ENCODE measurements around the gene HOXC9.

The HOXC9 gene

DNA sequence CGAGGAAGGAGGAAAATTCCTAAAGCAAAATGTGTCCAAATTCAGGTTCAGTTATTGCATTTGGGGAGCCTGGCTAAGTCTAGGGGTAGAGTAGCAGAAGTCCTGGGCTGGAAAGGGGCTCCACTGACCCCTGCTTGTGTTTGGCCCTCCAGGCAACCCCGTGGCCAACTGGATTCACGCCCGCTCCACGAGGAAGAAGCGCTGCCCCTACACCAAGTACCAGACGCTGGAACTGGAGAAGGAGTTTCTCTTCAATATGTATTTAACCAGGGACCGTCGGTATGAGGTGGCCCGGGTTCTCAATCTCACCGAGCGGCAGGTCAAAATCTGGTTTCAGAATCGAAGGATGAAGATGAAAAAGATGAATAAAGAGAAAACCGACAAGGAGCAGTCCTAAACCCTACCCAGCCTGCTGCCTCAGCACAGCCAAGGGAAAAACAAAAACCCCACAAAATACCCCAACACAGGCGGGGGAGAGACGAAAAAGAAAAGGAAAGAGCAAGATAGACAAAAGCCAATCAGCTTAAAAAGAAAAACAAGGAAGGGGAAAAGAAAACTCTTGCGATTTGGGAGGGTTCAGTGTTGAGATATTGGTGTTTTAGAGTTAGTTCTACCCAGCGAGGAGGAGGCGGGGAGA is 2.4 kb downstream of the HOXC9 start:
- no peak for DNase-seq (ENCODE audit: low read depth)

DNA sequence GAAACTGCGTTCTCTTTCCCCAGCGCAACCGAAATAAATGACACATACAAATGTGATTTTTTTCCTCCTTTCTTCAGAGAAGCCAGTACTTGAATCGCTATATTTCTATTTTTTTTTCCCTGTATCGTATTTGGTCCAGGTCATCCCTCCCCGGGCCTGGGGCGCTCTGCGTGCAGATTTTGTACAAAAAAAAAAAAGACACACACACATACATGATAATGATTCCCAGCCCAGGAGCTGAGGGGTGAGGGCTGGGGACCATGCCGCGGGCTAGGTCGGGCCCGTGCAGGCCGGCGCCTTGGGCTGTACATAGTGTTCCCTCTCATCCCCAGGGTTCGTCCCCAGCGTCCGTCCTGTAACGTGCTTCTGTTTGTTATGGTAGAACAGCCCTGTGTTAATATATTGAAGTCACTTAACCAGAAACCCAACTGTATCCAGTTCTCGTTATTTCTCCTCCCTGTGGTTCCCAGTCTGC is 3.0 kb downstream of the HOXC9 start:
- DNase-seq (ENCODE audit: low read depth) = no peak

GRCh38 chr12:54003625-54004024 is 3.7 kb downstream of the HOXC9 start:
- no peak for DNase-seq (ENCODE audit: low read depth)

- no peak for DNase-seq (ENCODE audit: low read depth)
These were observed 4.3 kb downstream of the HOXC9 start for GRCh38 chr12:54004063-54004840.

GRCh38 chr12:54004841-54005530 is 5.0 kb downstream of the HOXC9 start:
- DNase-seq (ENCODE audit: low read depth) = no peak

DNA sequence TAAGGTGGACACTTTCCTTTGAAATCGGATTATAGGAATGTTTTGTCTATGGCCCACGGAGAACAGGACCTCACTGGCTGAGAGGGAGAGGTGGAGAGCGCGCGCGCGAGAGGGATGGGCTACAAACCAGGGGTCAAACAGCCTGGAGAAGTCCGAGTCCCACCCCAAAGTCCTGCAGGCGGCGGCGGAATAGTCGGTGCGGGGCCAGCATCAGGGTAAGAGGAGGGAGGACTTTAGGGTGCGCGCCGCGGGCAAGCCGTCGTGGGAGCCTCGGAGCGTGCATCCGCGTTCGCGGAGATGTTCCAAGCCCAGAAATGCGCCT is 5.5 kb downstream of the HOXC9 start:
- DNase-seq (ENCODE audit: low read depth) = no peak

- DNase-seq (ENCODE audit: low read depth) = peak; percentile 64
These were observed 6.0 kb downstream of the HOXC9 start for GRCh38 chr12:54005853-54006558.

GRCh38 chr12:54006559-54007220 is 6.7 kb downstream of the HOXC9 start:
- no peak for DNase-seq (ENCODE audit: low read depth)

DNA sequence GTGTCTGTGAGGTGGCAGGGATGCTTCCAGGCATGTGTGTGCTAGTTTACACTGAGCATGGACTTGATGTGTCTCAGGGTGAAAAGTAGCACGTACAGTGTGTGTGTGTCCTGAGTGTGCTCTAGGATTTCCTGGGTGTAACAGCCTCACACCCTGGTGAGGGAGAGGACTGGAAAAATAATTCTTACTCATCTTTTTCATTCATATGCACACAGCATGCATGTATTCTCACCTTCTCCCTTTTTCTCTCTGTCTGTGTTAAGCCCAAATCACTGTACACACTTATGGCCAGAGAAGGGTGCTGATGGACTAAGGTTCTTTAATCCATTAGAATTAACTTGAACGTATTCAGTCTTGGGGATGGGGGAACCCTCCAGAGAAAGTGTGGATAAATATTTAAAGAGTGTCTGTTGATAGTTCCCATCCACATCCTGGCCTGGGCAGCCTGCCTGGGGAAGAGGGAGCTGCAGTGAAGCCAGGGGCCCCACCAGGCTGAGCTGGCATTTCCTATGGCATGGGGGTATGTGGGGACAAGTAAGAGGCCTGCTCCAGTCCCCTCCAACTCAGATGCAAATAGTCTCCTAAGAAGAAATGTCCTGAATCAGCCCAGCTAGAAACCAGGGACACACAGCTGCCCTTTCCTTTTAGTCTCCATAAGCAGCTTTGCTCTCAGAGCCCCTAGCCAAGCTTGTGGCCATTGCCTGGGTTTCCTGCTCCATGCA is 7.7 kb downstream of the HOXC9 start:
- DNase-seq (ENCODE audit: low read depth) = no peak

DNA sequence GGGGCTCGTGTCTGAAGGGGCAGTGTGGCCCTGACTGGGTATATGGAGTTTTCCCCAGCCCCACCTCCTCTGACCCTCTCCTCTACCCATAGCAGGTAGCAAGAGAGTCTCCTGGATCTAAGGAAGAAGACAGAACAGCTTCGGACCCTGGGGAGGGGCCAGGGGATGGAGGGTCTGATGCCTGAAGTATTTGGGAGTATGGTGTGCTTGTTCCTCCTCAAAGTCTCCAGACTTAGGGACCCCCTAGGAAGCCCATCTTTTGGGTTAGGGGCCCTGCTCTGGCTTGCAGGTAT is 8.2 kb downstream of the HOXC9 start:
- no peak for DNase-seq (ENCODE audit: low read depth)

DNA sequence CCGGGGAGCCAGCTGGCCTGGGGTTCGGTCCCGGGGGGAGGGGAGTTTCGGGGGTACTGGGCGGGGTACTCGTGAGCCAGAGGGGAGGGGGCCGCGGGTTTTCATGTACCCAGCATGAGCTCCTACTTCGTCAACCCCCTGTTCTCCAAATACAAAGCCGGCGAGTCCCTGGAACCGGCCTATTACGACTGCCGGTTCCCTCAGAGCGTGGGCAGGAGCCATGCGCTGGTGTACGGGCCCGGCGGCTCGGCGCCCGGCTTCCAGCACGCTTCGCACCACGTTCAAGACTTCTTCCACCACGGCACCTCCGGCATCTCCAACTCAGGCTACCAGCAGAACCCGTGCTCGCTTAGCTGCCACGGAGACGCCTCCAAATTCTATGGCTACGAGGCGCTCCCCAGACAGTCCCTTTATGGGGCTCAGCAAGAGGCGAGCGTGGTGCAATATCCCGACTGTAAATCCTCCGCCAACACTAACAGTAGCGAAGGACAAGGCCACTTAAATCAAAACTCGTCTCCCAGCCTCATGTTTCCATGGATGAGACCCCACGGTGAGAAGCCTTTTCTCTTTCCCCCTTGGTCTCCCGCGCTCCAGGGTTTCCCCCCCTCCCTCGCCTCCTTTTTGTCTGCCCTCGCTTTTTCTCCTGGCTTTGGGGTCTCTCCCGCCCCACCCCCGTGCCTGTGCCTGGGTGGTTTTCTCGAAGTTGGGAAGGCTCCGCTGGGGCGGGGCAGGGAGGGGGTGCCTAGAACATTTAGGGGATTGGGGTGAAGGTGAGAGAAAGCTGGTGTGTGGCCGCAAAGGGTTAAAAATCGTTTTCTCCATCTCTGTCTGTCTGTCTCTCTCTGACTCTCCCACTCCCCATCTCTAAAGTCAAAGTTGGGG is 9.5 kb downstream of the HOXC9 start:
- DNase-seq (ENCODE audit: low read depth) = no peak

DNA sequence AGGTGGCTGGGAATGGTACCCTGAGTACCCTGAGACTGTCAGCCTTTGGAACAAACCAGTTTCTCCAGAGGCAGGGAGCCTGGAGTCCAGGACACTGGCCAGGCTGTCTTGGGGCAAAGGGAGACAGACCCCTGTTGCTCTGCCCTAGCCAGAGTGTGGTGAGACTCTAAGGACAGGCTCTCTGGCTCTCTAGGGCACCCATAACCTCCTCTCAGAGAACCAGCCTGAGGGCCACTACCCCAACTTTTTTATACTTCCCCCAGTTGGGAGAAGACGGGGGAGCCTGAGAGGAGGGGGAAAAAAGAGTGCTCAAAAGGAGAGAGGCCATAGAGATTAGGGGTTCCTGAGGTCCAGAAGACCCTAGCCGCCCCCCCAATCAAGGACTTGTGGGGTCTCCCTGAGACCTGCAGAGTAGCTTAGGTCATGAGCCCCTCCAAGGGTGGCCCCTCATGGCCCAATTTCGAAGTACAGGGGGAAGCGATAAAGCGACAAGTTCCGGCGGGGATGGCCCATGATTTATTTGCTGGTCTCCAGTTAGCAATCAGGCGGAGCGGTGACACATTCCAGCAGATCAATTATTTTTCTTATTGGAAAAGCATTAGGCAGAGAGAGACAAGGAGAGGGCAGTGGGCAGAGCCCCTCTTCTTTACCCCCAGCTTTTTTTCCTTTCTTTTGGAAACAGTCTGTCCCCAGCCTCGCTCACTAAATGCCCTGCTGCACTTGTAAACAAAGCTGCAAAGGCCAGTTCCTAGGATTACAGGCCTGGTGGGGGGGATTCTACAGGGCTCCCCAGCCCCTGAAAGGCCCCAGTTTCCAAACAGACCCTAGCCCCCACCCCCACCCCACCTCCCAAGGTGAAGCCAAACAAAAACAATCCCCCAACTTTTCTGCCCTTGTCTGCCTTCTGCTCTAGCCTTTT is 10.4 kb downstream of the HOXC9 start:
- no peak for DNase-seq (ENCODE audit: low read depth)

DNA sequence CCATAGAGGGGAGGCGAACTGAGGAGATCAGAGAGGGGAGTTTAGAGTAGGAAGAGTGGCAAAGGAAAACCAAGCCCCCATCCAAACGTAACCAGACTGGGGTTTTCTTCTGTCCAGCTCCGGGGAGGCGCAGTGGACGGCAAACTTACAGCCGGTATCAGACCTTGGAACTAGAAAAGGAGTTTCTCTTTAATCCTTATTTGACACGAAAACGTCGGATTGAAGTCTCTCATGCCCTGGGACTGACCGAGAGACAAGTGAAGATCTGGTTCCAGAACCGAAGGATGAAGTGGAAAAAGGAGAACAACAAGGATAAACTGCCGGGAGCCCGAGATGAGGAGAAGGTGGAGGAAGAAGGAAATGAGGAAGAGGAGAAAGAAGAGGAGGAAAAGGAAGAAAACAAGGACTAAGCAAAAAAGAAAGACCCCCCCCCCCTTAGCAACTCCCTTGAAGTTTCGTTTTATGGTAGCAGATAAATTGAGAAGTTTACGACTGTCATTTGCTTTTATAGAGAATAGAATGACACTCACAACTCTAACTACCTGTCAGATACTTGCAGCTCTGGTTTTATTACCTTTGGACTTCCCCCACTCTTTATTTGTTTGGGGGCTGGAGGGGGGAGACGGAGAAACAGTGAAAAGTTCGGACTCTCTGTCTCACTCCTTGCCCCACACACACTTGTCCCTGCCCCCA is 11.2 kb downstream of the HOXC9 start:
- no peak for DNase-seq (ENCODE audit: low read depth)

- DNase-seq (ENCODE audit: low read depth) = no peak
These were observed 11.9 kb downstream of the HOXC9 start for GRCh38 chr12:54011665-54012532.

GRCh38 chr12:54012631-54013409 is 12.9 kb downstream of the HOXC9 start:
- no peak for DNase-seq (ENCODE audit: low read depth)

- DNase-seq (ENCODE audit: low read depth) = no peak
These were observed 14.5 kb downstream of the HOXC9 start for GRCh38 chr12:54014377-54015017.

Data from stimulated activated CD8-positive, alpha-beta memory T cell treated with anti-CD3 and anti-CD28 coated beads, Interleukin-12 subunit alpha, Interleukin-12 subunit beta, amount 100 ng/mL, for 4 hours (primary cell).